GM21529 (cell line): Measurements from ENCODE around the gene TPRKB.
A peak's percentile ranks its signal among the peaks of the same experiment; 100 is the strongest.
"Not testable (repeated sequence)": the region's sequence is repeated elsewhere in the genome, so short reads cannot be mapped to it uniquely, and the experiment has no call there.

Source experiments
- ATAC-seq: cut with Tn5 transposase; IDR thresholded peaks from one replicate; pipeline ENCODE4 v1.9.1; 2021; ENCODE audit not compliant: unreplicated experiment

The TPRKB gene

DNA sequence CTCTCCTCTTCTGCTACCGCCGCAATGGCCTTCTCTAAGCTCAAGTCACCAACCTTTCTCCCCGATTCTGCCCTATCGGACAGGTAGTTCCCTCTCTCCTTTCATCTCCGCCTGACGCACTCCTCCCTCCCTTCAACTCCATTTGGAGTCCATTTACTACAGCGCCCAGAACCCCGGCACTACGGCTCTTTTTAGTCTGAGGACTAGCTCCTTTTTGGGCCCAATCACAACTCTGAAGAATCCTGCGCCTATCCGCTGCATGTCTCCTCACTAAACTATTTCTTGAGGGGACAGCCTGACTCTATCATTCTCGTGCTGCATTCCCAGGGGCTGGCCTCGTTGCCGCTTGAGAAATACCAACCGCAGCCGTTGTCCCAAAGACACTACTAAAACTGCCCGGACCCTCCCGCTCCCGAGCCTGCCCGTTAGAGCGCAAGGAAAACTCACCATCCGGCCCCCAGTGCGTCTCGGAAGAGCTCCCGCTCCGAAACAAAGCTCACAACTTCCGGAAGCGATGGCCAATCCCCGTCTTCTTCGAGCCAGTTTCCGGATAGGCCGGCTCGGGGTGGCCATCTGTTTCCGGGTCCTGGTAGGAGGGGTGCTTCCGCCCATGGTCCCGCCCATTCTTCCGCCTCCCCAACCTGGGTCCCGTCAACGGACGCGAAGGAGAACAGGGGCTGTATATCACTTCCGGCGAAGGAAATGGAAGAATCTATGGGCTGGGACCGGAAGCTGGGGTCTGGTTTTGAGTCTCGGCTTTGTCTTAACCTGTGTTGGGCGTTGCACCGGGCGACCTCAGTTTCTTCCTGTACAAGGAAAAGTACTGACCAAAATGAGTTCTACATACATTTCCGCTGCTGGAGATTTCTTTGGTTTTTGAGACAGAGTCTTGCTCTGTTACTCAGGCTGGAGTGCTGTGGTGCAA lies at the start of gene TPRKB:
Gene TPRKB (minus strand): TSS at position 491 of the 925 bp plus-strand sequence. CDS start 2,776 bp downstream, outside the sequence.
- peak; percentile 95 for ATAC-seq

- ATAC-seq: not testable (repeated sequence)
Observed at GRCh38 chr2:73783883-73784282, 46.7 kb upstream of the TPRKB start, which contains the start of gene C2orf78. TSS of gene C2orf78 (plus strand) at chr2:73784183. CDS start at chr2:73784310, 127 bp downstream.

DNA sequence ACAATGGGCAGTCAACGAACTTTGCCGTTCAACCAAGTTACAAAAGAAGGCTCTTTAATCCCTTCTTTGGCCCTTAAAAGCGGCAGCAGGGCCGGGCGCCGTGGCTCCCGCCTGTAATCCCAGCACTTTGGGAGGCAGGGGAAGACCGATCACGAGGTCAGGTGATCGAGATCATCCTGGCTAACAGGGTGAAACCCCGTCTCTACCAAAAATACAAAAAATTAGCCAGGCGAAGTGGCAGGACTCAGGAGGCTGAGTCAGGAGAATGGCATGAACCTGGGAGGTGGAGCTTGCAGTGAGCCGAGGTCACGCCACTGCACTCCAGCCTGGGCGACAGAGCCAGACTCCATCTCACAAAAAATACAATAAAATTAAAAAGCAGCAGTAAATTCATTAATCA lies 46.3 kb upstream of the TPRKB start:
- ATAC-seq: not testable (repeated sequence)

- no peak for ATAC-seq
Observed at GRCh38 chr2:73780237-73780582, 43.1 kb upstream of the TPRKB start.

- ATAC-seq: peak; percentile 99
Observed at GRCh38 chr2:73779467-73780236, 42.5 kb upstream of the TPRKB start, which contains the start of gene DUSP11. TSS of gene DUSP11 (minus strand) at chr2:73780103. CDS start at chr2:73779974, 129 bp downstream.

- not testable (repeated sequence) for ATAC-seq
Observed at GRCh38 chr2:73778867-73779466, 41.8 kb upstream of the TPRKB start.

DNA sequence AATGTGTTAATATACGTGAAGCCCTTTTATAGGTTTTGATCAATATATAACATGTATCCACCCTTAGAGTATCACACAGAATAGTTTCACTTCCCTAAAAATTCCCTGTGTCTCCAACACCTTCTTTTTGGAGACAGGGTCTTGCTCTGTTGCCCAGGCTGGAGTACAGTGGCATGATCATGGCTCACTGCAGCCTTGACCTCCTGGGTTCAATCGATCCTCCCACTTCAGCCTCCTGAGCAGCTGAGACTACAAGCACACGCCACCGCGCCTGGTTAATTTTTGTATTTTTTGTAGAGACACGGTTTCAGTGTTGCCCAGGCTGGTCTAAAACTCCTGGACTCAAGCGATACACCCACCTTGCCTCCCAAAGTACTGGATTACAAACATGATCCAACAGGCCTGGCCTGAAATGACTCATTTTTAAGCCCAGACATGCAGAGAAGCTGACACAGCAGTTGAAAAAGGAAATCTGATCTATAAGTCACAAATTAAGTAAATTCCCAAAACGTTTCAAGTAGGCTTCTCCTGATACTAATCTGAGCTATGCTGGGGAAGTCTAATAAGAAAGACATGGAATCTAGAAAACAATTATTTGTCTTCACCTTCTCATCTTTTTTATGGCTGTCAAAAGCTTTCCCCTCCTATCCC lies 39.8 kb upstream of the TPRKB start:
- no peak for ATAC-seq

DNA sequence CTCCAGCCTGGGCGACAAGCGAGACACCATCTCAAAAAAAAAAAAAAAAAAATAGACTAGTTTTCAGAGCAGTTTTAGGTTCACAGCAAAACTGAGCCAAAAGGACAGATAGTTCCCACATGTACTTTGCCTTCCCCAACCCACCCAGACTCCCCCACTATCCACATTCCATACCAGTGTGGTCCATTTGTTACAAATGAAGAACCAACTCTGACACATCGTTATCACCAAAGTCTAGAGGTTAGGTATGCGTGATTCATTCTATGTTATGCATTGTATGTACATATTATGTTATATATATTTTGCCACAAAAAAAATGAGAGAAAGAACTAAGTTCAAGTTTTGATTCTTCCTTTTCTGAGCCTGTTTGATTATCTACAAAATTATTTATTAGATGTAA lies 39.2 kb upstream of the TPRKB start:
- no peak for ATAC-seq

DNA sequence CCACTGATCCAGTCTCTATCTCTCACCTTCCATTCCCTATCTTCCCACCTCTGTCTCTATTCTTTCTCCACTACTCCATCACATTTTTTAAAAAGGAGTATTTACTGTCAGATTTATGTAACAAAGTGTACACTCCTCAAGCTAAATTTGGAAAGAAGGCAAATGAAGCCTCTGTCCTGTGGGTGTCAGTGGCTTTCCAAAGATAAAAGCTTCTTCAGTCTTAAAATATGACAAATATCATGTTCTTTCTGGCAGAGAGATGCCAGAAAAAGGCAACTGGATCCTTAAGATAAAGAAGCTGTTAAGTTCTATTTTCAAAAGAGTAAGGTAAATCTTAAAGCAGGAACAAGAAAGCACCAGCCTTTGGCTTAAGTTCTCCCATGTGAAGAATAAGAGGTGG lies 35.7 kb upstream of the TPRKB start:
- no peak for ATAC-seq

GRCh38 chr2:73770725-73771124 lies 33.6 kb upstream of the TPRKB start:
- ATAC-seq: no peak

GRCh38 chr2:73766994-73767393 lies 29.8 kb upstream of the TPRKB start:
- ATAC-seq: no peak

GRCh38 chr2:73766349-73766748 lies 29.2 kb upstream of the TPRKB start:
- ATAC-seq: no peak

DNA sequence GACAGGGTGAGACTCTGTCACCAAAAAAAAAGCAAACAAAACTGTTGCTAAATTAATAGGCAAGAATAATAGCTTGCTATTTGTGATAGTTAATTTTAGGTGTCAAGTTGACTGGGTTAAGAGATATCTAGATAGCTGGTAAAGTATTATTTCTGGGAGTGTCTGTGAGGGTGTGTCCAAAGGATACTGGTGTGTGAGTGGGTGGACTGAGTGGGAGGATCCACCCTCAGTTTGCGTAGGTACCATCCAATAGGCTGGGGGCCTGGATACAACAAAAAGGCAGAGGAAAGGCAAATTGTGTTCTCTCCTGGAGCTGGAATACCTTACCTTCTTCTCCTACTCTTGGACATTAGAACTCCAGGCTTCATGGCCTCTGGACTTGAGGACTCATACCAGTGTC lies 27.8 kb upstream of the TPRKB start:
- no peak for ATAC-seq

- no peak for ATAC-seq
Observed at GRCh38 chr2:73762571-73762970, 25.4 kb upstream of the TPRKB start.

- no peak for ATAC-seq
Observed at GRCh38 chr2:73759904-73760303, 22.8 kb upstream of the TPRKB start.

- ATAC-seq: no peak
Observed at GRCh38 chr2:73759285-73759764, 22.2 kb upstream of the TPRKB start.

DNA sequence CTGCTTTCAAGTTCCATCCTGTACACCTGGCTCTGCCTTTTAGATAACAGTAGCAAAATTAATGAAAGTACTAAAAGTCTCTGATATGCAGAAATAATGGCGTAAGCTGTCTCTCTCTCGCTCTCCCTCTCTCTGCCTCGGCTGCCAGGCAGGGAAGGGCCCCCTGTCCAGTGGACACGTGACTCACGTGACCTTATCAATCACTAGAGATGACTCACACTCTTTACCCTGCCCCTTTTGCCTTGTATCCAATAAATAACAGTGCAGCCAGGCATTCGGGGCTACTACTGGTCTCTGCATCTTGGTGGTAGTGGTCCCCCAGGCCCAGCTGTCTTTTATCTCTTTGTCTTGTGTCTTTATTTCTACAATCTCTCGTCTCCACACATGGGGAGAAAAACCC lies 17.2 kb upstream of the TPRKB start:
- not testable (repeated sequence) for ATAC-seq

- ATAC-seq: no peak
Observed at GRCh38 chr2:73749314-73749713, 12.2 kb upstream of the TPRKB start.

- ATAC-seq: no peak
Observed at GRCh38 chr2:73746877-73747208, 9.7 kb upstream of the TPRKB start.

DNA sequence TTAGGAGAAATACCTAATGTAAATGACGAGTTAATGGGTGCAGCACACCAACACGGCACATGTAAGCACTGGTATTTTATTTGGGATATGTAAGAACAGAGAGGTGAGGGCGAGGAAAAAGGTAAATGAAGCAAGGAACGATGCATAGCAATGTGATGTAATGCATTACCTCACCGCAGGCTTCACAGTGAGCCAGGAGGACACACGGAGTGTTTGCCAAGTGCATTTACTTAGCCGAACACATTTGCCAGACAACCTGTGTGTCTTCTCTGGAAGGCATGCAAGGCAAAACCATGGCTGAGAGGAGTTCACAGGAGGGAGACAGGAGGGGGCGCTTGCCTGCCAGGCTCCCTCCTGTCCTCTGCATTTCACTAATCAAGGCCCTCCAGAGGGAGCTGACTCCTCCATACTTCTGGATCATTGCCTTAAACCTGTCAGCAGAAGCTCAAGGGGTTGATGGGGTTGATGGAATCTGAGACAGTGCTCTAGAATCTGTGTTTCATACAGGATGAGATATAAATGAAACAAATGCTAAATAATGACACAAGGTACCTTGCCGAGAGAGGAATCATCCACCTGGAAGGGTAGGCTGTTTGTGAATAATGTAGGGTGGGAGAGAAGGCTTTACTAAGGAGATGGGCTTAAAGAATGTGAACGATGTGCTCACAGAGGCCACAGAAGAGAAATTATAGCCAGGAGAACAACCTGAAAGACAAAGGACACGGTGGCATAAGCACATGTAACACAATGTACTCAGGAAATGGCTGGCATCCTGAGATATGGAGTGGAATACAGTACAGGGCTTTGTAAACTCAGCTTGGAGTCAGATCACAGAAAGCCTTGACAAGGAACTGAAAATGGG lies 9.1 kb upstream of the TPRKB start:
- no peak for ATAC-seq
